BJ (cell line): ENCODE data around the gene SPTSSA. TPM values are rescaled to one million over a fixed set of nuclear protein-coding genes. Genes with fewer than 3 reads are reported as not detected.
"Not testable (repeated sequence)": the region's sequence is repeated elsewhere in the genome, so short reads cannot be mapped to it uniquely, and the experiment has no call there.

Source experiments
- CTCF ChIA-PET: fragments of 350-600 bp; formaldehyde crosslinking; extraction: SDS; loops from one replicate; lab custom pipeline; 2021; ENCODE audit warnings: antibody characterized with exemption, inconsistent platforms; lab: Yijun Ruan, JAX
- POLR2A ChIA-PET: fragments of 300-600 bp; sonication (Branson Sonifier 250); formaldehyde crosslinking; extraction: SDS; loops from one replicate; lab custom pipeline; 2021; ENCODE audit warnings: antibody characterized with exemption; lab: Charles Lee
- DNase-seq: peaks from one replicate; pipeline ENCODE4 v3.0.0-alpha.2; 2011; ENCODE audit warnings: low read depth
- H3K27me3 ChIP-seq: 2 replicates; pipeline ENCODE4 v1.6.0; 2011; ENCODE audit warnings: low read length; ENCODE audit not compliant: control insufficient read depth, insufficient read depth
- H3K36me3 ChIP-seq: 2 replicates; pipeline ENCODE4 v1.5.1; 2011; ENCODE audit warnings: low read length; ENCODE audit not compliant: control insufficient read depth, insufficient read depth
- H3K4me3 ChIP-seq: 2 replicates; pipeline ENCODE4 v1.5.1; 2011; ENCODE audit warnings: low read depth, mild to moderate bottlenecking, control low read depth, low read length
- polyA minus RNA-seq: library from RNA; depleted of rRNA, polyadenylated mRNA; stranded (reverse); fragments of >200 nt; gene quantifications from 2 replicates; pipeline ENCODE4 v1.2.3, GENCODE V29; 2011; rRNA and poly(A)+ RNA removed
- polyA plus RNA-seq: library from polyadenylated mRNA; depleted of rRNA; stranded (reverse); fragments of >200 nt; gene quantifications from 2 replicates; pipeline ENCODE4 v1.2.3, GENCODE V29; 2011; rRNA removed
- TF ChIP-seq, protein P1 (sequence below): IDR thresholded peaks from 2 replicates; pipeline ENCODE4 v1.5.1; 2011; ENCODE audit warnings: low read depth, mild to moderate bottlenecking, control low read depth, inconsistent platforms, low read length, moderate library complexity; ENCODE audit not compliant: insufficient read depth

The SPTSSA gene
- polyA plus RNA-seq (12.1 and 17.4 TPM in 2 replicates), polyA minus RNA-seq (6.4 and 9.2 TPM in 2 replicates)

GRCh38 chr14:34462132-34462893, at the start of gene SPTSSA:
Gene SPTSSA (minus strand): TSS chr14:34462240. CDS start chr14:34462207, 33 bp downstream.
- no peaks in the 10 kb centered on the region for H3K27me3 ChIP-seq
- peak; percentile 41 for DNase-seq
- CTCF ChIA-PET = interaction anchor here (1.0 to 1.3 kb wide), 2 partner anchors 35 to 140 kb away, joined by 3 read pairs; no protein-coding TSS in a partner anchor
- TF ChIP-seq, protein P1, sequence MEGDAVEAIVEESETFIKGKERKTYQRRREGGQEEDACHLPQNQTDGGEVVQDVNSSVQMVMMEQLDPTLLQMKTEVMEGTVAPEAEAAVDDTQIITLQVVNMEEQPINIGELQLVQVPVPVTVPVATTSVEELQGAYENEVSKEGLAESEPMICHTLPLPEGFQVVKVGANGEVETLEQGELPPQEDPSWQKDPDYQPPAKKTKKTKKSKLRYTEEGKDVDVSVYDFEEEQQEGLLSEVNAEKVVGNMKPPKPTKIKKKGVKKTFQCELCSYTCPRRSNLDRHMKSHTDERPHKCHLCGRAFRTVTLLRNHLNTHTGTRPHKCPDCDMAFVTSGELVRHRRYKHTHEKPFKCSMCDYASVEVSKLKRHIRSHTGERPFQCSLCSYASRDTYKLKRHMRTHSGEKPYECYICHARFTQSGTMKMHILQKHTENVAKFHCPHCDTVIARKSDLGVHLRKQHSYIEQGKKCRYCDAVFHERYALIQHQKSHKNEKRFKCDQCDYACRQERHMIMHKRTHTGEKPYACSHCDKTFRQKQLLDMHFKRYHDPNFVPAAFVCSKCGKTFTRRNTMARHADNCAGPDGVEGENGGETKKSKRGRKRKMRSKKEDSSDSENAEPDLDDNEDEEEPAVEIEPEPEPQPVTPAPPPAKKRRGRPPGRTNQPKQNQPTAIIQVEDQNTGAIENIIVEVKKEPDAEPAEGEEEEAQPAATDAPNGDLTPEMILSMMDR = no peak
- POLR2A ChIA-PET = no interaction called here
- H3K36me3 ChIP-seq = no peaks in the 10 kb centered on the region
- H3K4me3 ChIP-seq = peak within 1 kb of the TSS; percentile 61

DNA sequence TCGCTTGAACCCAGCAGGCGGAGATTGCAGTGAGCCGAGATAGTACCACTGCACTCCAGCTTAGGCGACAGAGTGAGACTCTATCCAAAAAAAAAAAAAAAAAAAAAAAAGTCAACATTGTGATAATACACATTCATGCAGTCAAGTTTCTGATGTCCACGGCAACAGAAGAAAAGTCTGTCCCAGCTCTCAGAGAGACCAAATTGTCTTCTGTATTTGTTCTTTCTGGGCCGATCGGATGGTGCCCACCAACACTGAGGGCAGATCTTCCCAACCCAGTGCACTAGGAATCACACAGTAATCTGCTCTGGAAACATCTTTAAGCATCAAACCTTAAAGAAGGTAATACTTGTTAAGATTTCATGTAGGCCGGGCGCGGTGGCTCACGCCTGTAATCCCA, 45.8 kb upstream of the SPTSSA start:
- Histone ChIP-seq H3K4me3 (no peak overlapping the region), H3K27me3 (no peaks in the 10 kb centered on the region), H3K36me3 (no peaks in the 10 kb centered on the region)
- TF ChIP-seq, protein P1 = no peak
- no peak for DNase-seq
- ChIA-PET CTCF (no interaction called here), POLR2A (no interaction called here)

GRCh38 chr14:34507459-34507858, 45.4 kb upstream of the SPTSSA start:
- CTCF ChIA-PET = no interaction called here
- H3K36me3 ChIP-seq = no peaks in the 10 kb centered on the region
- H3K27me3 ChIP-seq = no peaks in the 10 kb centered on the region
- no peak for DNase-seq
- TF ChIP-seq, protein P1 = no peak
- POLR2A ChIA-PET = no interaction called here
- no peak overlapping the region for H3K4me3 ChIP-seq

DNA sequence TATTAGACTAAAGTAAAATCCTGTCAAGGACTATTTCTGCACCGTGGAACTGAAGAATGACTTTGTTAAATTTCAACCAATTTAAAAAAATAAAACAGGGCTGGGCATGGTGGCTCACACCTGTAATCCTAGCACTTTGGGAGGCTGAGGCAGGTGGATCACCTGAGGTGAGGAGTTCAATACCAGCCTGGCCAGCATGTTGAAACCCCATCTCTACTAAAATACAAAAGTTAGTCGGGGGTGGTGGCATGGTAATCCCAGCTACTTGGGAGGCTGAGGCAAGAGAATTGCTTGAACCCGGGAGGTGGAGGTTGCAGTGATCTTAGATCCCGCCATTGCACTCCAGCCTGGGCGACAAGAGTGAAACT, 43.1 kb upstream of the SPTSSA start:
- POLR2A ChIA-PET, DNase-seq, H3K36me3 ChIP-seq, H3K27me3 ChIP-seq, H3K4me3 ChIP-seq: not testable (repeated sequence)
- CTCF ChIA-PET = interaction anchor here (0.6 to 1.1 kb wide), 2 partner anchors 15 to 784 kb away, joined by 3 read pairs; no protein-coding TSS in a partner anchor

GRCh38 chr14:34504027-34504426, 42.0 kb upstream of the SPTSSA start:
- CTCF ChIA-PET, H3K27me3 ChIP-seq, H3K36me3 ChIP-seq, POLR2A ChIA-PET, DNase-seq, H3K4me3 ChIP-seq: not testable (repeated sequence)

- ChIA-PET CTCF (interaction anchor here (2.9 kb wide), 1 partner anchor 171 kb away, joined by 6 read pairs; no protein-coding TSS in a partner anchor), POLR2A (no interaction called here)
- TF ChIP-seq, protein P1 = no peak
- H3K27me3 ChIP-seq = no peaks in the 10 kb centered on the region
- H3K36me3 ChIP-seq = no peaks in the 10 kb centered on the region
- peak; percentile 12 for DNase-seq
- H3K4me3 ChIP-seq = no peak overlapping the region
Observed at GRCh38 chr14:34502545-34503225, 40.6 kb upstream of the SPTSSA start.
